Measurements from ENCODE around the gene AGXT. TPM values are rescaled to one million over a fixed set of nuclear protein-coding genes. Genes with fewer than 3 reads are reported as not detected.

The AGXT gene
- total RNA-seq, 1 experiment from 2014 or later, result 0.34 TPM

DNA sequence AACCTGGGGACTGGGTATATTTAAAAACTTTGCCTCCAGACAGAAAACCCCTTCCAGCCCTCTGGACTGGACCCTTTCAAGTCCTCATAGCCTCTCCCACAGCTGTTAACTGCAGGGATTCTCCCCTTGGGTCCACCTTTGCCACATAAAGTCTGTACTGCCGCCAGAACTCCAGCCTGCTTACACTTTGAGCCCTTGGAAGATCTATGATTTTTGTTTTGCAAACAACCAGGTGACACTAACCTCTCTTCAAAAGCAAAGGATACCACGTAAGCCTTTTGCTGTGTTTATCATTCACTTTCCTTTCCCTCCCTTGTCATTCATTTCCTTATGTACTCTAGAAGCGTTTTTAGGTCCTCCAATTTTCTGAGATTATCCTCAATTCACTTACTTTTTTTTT lies 4.1 kb upstream of the AGXT start:
- DNase-seq (ENCODE audit: low read depth, low spot score), result no peak
- Histone ChIP-seq H3K4me1 (ENCODE audit: control insufficient read depth in 1 of 2, insufficient read depth in 2 of 2, low read length in 2 of 2) (no peaks in the 10 kb centered on the region), H3K4me3 (replicated peaks in 1 of 2; ENCODE audit: low read depth in 1 of 2, low read length in 2 of 2) (no peak overlapping the region), H2AFZ (ENCODE audit: low read depth, low read length, poor library complexity, severe bottlenecking) (no peak overlapping the region), H3K4me2 (ENCODE audit: low read length) (no peak overlapping the region), H3K27ac (ENCODE audit: low read depth, low read length) (no peak overlapping the region), H3K79me2 (ENCODE audit: insufficient read depth, low read length) (no peaks in the 10 kb centered on the region), H3K27me3 (ENCODE audit: insufficient read depth, low read length) (peaks cover 9% of the 10 kb centered on the region; the same call in 1 of the 2 replicates), H3K9ac (ENCODE audit: low read length) (no peak overlapping the region), H3K9me3 (ENCODE audit: control insufficient read depth in 1 of 2, insufficient read depth in 1 of 2, low read depth in 1 of 2, low read length in 2 of 2) (no peaks in the 10 kb centered on the region), H3K36me3 (ENCODE audit: control insufficient read depth in 1 of 2, insufficient read depth in 2 of 2, low read length in 2 of 2) (no peaks in the 10 kb centered on the region), H4K20me1 (ENCODE audit: insufficient read depth) (no peaks in the 10 kb centered on the region), H3K9me2 (ENCODE audit: insufficient read depth) (no peaks in the 10 kb centered on the region)
- intact Hi-C loops (cut with micrococcal nuclease), result no loop called here
- ChIA-PET POLR2A (no interaction called here), CTCF (interaction anchor here (1.0 kb wide), 1 partner anchor 24 kb away, joined by 3 read pairs; no protein-coding TSS in a partner anchor), RAD21 (ENCODE audit: low non-redundant PET in 1 of 2, low total read pairs in 2 of 2, uncharacterized antibody in 2 of 2, unreplicated experiment in 2 of 2) (no interaction called here)
- no peak for TF ChIP-seq EZH2 (IDR thresholded peaks at IDR 0.05)
- TF ChIP-seq CBX3 (IDR thresholded peaks at IDR 0.05; ENCODE audit: low read depth), result no peak
- TF ChIP-seq EZH2phosphoT487 (IDR thresholded peaks at IDR 0.05; ENCODE audit: borderline replicate concordance), result no peak
- no peak for TF ChIP-seq ZFX (IDR thresholded peaks at IDR 0.05)
- TF ChIP-seq ZBTB33 (IDR thresholded peaks at IDR 0.05; ENCODE audit: extremely low read depth, insufficient replicate concordance, low read length), result no peak
- TF ChIP-seq, protein P1, sequence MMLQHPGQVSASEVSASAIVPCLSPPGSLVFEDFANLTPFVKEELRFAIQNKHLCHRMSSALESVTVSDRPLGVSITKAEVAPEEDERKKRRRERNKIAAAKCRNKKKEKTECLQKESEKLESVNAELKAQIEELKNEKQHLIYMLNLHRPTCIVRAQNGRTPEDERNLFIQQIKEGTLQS (IDR thresholded peaks at IDR 0.05), result no peak
- no peak for TF ChIP-seq SRF (IDR thresholded peaks at IDR 0.05; ENCODE audit: low read depth)
- TF ChIP-seq JUND (IDR thresholded peaks at IDR 0.05), result no peak
- TF ChIP-seq SIN3A (IDR thresholded peaks at IDR 0.05; ENCODE audit: low read depth), result no peak
- no peak for ATAC-seq
- BruUV-seq (replicated peaks), result no TSS peak

DNA sequence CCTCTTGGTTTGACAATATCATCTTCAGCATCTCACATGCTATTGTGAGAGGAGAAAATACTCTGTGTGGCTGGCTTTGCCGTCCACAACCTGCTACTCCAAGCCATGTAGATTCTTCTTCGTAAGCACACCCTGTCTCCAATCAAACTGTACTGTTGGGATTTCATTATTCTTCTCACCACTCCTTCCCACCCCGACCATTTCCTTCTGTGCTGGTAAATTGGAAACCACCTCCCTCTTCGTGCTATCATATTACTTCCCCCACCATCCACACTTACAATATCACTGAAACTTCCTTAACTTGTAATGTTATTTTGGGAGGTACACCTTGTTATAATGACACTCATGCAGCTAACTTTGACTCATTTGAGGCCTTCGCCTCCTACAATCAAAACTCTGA lies 3.2 kb upstream of the AGXT start:
- POLR2A ChIA-PET, result no interaction called here
- BruUV-seq (replicated peaks), result no TSS peak
- no peak overlapping the region for H3K27ac ChIP-seq (ENCODE audit: low read depth, low read length)

More for the DNA sequence above, 3.2 kb upstream of the AGXT start:
- no peak overlapping the region for H2AFZ ChIP-seq (ENCODE audit: low read depth, low read length, poor library complexity, severe bottlenecking)
- no peaks in the 10 kb centered on the region for H3K36me3 ChIP-seq (ENCODE audit: control insufficient read depth in 1 of 2, insufficient read depth in 2 of 2, low read length in 2 of 2)
- H3K4me2 ChIP-seq (ENCODE audit: low read length), result no peak overlapping the region
- H4K20me1 ChIP-seq (ENCODE audit: insufficient read depth), result no peaks in the 10 kb centered on the region
- TF ChIP-seq, protein P1 (IDR thresholded peaks at IDR 0.05), result no peak
- no peak for TF ChIP-seq CTCF (IDR thresholded peaks at IDR 0.05 in 2 of 3, conservative IDR thresholded peaks at IDR 0.05 in 1 of 3; ENCODE audit: borderline replicate concordance in 1 of 3, insufficient read depth in 1 of 3, low read depth in 2 of 3, low read length in 2 of 3)
- TF ChIP-seq, protein P2, sequence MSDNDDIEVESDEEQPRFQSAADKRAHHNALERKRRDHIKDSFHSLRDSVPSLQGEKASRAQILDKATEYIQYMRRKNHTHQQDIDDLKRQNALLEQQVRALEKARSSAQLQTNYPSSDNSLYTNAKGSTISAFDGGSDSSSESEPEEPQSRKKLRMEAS (IDR thresholded peaks at IDR 0.05), result no peak
- TF ChIP-seq RAD21 (IDR thresholded peaks at IDR 0.05; ENCODE audit: low read depth), result no peak
- no peak for TF ChIP-seq POLR2AphosphoS5 (IDR thresholded peaks at IDR 0.05; ENCODE audit: low read depth, low read length)
- TF ChIP-seq EGR1 (IDR thresholded peaks at IDR 0.05; ENCODE audit: low read depth), result no peak
- no peak for TF ChIP-seq FOSL1 (IDR thresholded peaks at IDR 0.05; ENCODE audit: low read depth)
- no peak for TF ChIP-seq ZFX (IDR thresholded peaks at IDR 0.05)
- no peak for TF ChIP-seq SRF (IDR thresholded peaks at IDR 0.05; ENCODE audit: low read depth)
- no peak for TF ChIP-seq POLR2A (IDR thresholded peaks at IDR 0.05; ENCODE audit: borderline replicate concordance, extremely low read depth, insufficient read depth, insufficient read length)
- no peaks in the 10 kb centered on the region for H3K79me2 ChIP-seq (ENCODE audit: insufficient read depth, low read length)
- ATAC-seq (no peak), DNase-seq (ENCODE audit: low read depth, low spot score) (no peak)
- no peak overlapping the region for H3K9ac ChIP-seq (ENCODE audit: low read length)
- no peak overlapping the region for H3K4me3 ChIP-seq (replicated peaks in 1 of 2; ENCODE audit: low read depth in 1 of 2, low read length in 2 of 2)
- H3K9me3 ChIP-seq (ENCODE audit: control insufficient read depth in 1 of 2, insufficient read depth in 1 of 2, low read depth in 1 of 2, low read length in 2 of 2), result no peaks in the 10 kb centered on the region
- intact Hi-C loops (cut with micrococcal nuclease), result no loop called here
- ChIA-PET RAD21 (ENCODE audit: low non-redundant PET in 1 of 2, low total read pairs in 2 of 2, uncharacterized antibody in 2 of 2, unreplicated experiment in 2 of 2) (no interaction called here), CTCF (interaction anchor here (0.7 kb wide), 1 partner anchor 542 kb away, joined by 3 read pairs; no protein-coding TSS in a partner anchor)
- no peaks in the 10 kb centered on the region for H3K9me2 ChIP-seq (ENCODE audit: insufficient read depth)
- H3K4me1 ChIP-seq (ENCODE audit: control insufficient read depth in 1 of 2, insufficient read depth in 2 of 2, low read length in 2 of 2), result no peaks in the 10 kb centered on the region
- H3K27me3 ChIP-seq (ENCODE audit: insufficient read depth, low read length), result peaks cover 9% of the 10 kb centered on the region; the same call in 1 of the 2 replicates
